Fibroblast of lung (primary cell): ENCODE measurements around the gene AGPAT4.

Source experiments
- EZH2 ChIP-seq: IDR thresholded peaks from 2 replicates; pipeline ENCODE4 v1.5.1; 2012; ENCODE audit warnings: low read length, control low read depth, mild to moderate bottlenecking; ENCODE audit errors: missing control alignments
- TF ChIP-seq, protein P1 (sequence below), 2 donors: IDR thresholded peaks in 1 of 2; conservative IDR thresholded peaks in 1 of 2; 1 replicate in 1 of 2; 2 replicates in 1 of 2; pipeline ENCODE4 v1.5.1; 2011 to 2012; ENCODE audit warnings: low read length in 2 of 2, control low read depth in 1 of 2, inconsistent platforms in 1 of 2, low read depth in 1 of 2, mild to moderate bottlenecking in 1 of 2

- no peak for TF ChIP-seq EZH2
- TF ChIP-seq, protein P1, sequence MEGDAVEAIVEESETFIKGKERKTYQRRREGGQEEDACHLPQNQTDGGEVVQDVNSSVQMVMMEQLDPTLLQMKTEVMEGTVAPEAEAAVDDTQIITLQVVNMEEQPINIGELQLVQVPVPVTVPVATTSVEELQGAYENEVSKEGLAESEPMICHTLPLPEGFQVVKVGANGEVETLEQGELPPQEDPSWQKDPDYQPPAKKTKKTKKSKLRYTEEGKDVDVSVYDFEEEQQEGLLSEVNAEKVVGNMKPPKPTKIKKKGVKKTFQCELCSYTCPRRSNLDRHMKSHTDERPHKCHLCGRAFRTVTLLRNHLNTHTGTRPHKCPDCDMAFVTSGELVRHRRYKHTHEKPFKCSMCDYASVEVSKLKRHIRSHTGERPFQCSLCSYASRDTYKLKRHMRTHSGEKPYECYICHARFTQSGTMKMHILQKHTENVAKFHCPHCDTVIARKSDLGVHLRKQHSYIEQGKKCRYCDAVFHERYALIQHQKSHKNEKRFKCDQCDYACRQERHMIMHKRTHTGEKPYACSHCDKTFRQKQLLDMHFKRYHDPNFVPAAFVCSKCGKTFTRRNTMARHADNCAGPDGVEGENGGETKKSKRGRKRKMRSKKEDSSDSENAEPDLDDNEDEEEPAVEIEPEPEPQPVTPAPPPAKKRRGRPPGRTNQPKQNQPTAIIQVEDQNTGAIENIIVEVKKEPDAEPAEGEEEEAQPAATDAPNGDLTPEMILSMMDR (conservative IDR thresholded peaks at IDR 0.05 in 1 of 2, IDR thresholded peaks at IDR 0.05 in 1 of 2; ENCODE audit: low read depth in 1 of 2, low read length in 2 of 2): no peak
Observed at GRCh38 chr6:161251345-161251744, 22.5 kb downstream of the AGPAT4 start.
